ENCODE data around the gene BMI1.

BMI1 gene

GRCh38 chr10:22319980-22320558 is 830 bp upstream of the BMI1 start:
- no peak for DNase-seq (ENCODE audit: low read depth)

GRCh38 chr10:22321156-22321923 is 441 bp downstream of the BMI1 start:
- no peak for DNase-seq (ENCODE audit: low read depth)

- DNase-seq (ENCODE audit: low read depth), result no peak
These were observed 1.2 kb downstream of the BMI1 start for GRCh38 chr10:22321924-22322640.

GRCh38 chr10:22322641-22323160 is 1.8 kb downstream of the BMI1 start:
- DNase-seq (ENCODE audit: low read depth), result no peak

- no peak for DNase-seq (ENCODE audit: low read depth)
These were observed 2.8 kb downstream of the BMI1 start for GRCh38 chr10:22323538-22324305.

GRCh38 chr10:22324413-22324812 is 3.5 kb downstream of the BMI1 start:
- DNase-seq (ENCODE audit: low read depth), result no peak

GRCh38 chr10:22324893-22325271 is 4.0 kb downstream of the BMI1 start:
- no peak for DNase-seq (ENCODE audit: low read depth)

- peak; percentile 65 for DNase-seq (ENCODE audit: low read depth)
These were observed 4.6 kb downstream of the BMI1 start for GRCh38 chr10:22325272-22326144.

GRCh38 chr10:22326145-22326702 is 5.3 kb downstream of the BMI1 start:
- no peak for DNase-seq (ENCODE audit: low read depth)

- DNase-seq (ENCODE audit: low read depth), result no peak
These were observed 8.3 kb downstream of the BMI1 start for GRCh38 chr10:22329150-22329549.

- DNase-seq (ENCODE audit: low read depth), result no peak
These were observed 11.3 kb downstream of the BMI1 start for GRCh38 chr10:22332116-22332692.

GRCh38 chr10:22333167-22333974 is 12.5 kb downstream of the BMI1 start:
- DNase-seq (ENCODE audit: low read depth), result no peak

- no peak for DNase-seq (ENCODE audit: low read depth)
These were observed 13.0 kb downstream of the BMI1 start for GRCh38 chr10:22333975-22334282.

- no peak for DNase-seq (ENCODE audit: low read depth)
These were observed 13.7 kb downstream of the BMI1 start for GRCh38 chr10:22334414-22335172.

GRCh38 chr10:22335173-22335933 is 14.5 kb downstream of the BMI1 start:
- DNase-seq (ENCODE audit: low read depth), result no peak

- no peak for DNase-seq (ENCODE audit: low read depth)
These were observed 17.4 kb downstream of the BMI1 start for GRCh38 chr10:22338185-22338900.

- no peak for DNase-seq (ENCODE audit: low read depth)
These were observed 18.0 kb downstream of the BMI1 start for GRCh38 chr10:22338931-22339330.

All from activated T-helper 1 cell treated with Interleukin-2 at 50 U/mL for 16 hours (primary cell).